Motor neuron (in vitro differentiated cells): Measurements from ENCODE around the gene FGL2. TPM values are rescaled to one million over a fixed set of nuclear protein-coding genes. Genes with fewer than 3 reads are reported as not detected.
"Not testable (repeated sequence)": the region's sequence is repeated elsewhere in the genome, so short reads cannot be mapped to it uniquely, and the experiment has no call there.

Experiments used
- ATAC-seq, 8 experiments: fragments of 200-7000 bp; cut with Tn5 transposase; replicated peaks in 6 of 8; 2 replicates each; pipeline ENCODE4 v1.8.0; 2021; ENCODE audit warnings: mild to moderate bottlenecking in 8 of 8, moderate library complexity in 8 of 8
- H3K27ac ChIP-seq, 2 donors: fragments of 250-450 bp; sonication (Bioruptor Pico); 2 replicates each; pipeline ENCODE4 v1.9.0; 2021; ENCODE audit warnings: antibody characterized with exemption in 2 of 2, mild to moderate bottlenecking in 2 of 2, moderate library complexity in 1 of 2
- H3K4me1 ChIP-seq, 2 donors: fragments of 250-450 bp; sonication (Bioruptor Pico); replicated peaks in 1 of 2; 2 replicates each; pipeline ENCODE4 v1.6.1; 2021; ENCODE audit warnings: antibody characterized with exemption in 2 of 2, mild to moderate bottlenecking in 2 of 2, moderate library complexity in 1 of 2
- H3K4me3 ChIP-seq, 5 donors: fragments of 250-450 bp; sonication (Bioruptor Pico); 2 replicates each; pipeline ENCODE4 v1.9.0; 2021; ENCODE audit warnings: antibody characterized with exemption in 5 of 5, mild to moderate bottlenecking in 5 of 5, moderate library complexity in 4 of 5
- WGBS, 10 experiments: fragments of 450-650 bp; shearing (Covaris generic); methylation state at CpG; one replicate each; pipeline ENCODE4 v1.0.0; 2022; 5-methylcytosine and 5-hydroxymethylcytosine counted together
- in situ Hi-C, 9 experiments: fragments of 400-800 bp; cut with MboI; loops; one replicate each; pipeline ENCODE4 v1.15.0; 2021; ENCODE audit warnings: low sequenced_read_pairs in 9 of 9, low pct_unique_long_range_greater_than_20kb in 2 of 9; ENCODE audit not compliant: unreplicated experiment in 9 of 9
- total RNA-seq, 8 experiments: library from RNA; unstranded; fragments of 300-600 nt; gene quantifications; 2 replicates each; pipeline versions ENCODE4 v1.2.3 to v1.2.4, GENCODE V29; 2022

The FGL2 gene
- total RNA-seq, 8 experiments from 2014 or later, result 0.04 to 59.1 (median 1.4) TPM

GRCh38 chr7:77205706-77206105 lies 6.1 kb upstream of the FGL2 start:
- Histone ChIP-seq H3K4me3 (no peak overlapping the region), H3K4me1 (no peaks in the 10 kb centered on the region), H3K27ac (no peak overlapping the region)
- ATAC-seq, result no peak
- in situ Hi-C loops, result no loop called here
- WGBS, 10 experiments, result 48 to 100% (median 85%) methylated on average over 1 to 3 of the region's 3 CpGs; no CpG with 5 or more reads in 1 of the 10 experiments

- peak in 3 of 8 experiments; percentile 29 to 58 (median 34) for ATAC-seq
- Histone ChIP-seq H3K27ac (no peak overlapping the region), H3K4me3 (no peak overlapping the region), H3K4me1 (peaks cover 3 to 4% of the 10 kb centered on the region in 2 donors)
- 14 to 100% (median 76%) methylated on average over 1 to 4 of the region's 4 CpGs; no CpG with 5 or more reads in 1 of the 10 experiments for WGBS, 10 experiments
- in situ Hi-C loops, result no loop called here
Measured at GRCh38 chr7:77202481-77202976, 2.9 kb upstream of the FGL2 start.

GRCh38 chr7:77200542-77200941 lies 923 bp upstream of the FGL2 start:
- in situ Hi-C loops, result no loop called here
- no peak overlapping the region for H3K4me3 ChIP-seq
- no peak for ATAC-seq
- H3K4me1 ChIP-seq, result peaks cover 3 to 4% of the 10 kb centered on the region in 2 donors
- 71 to 100% (median 89%) methylated on average over 1 to 2 of the region's 2 CpGs; no CpG with 5 or more reads in 4 of the 10 experiments for WGBS, 10 experiments
- H3K27ac ChIP-seq, result no peak overlapping the region

- in situ Hi-C loops, result no loop called here
- H3K4me3 ChIP-seq, result no peak overlapping the region
- no peak overlapping the region for H3K27ac ChIP-seq
- ATAC-seq, result no peak
- 17 to 100% (median 58%) methylated on average over 1 to 4 of the region's 4 CpGs; no CpG with 5 or more reads in 1 of the 10 experiments for WGBS, 10 experiments
- H3K4me1 ChIP-seq, result peaks cover 3 to 4% of the 10 kb centered on the region in 2 donors
Measured at GRCh38 chr7:77197141-77197540, 2.5 kb downstream of the FGL2 start.

- Histone ChIP-seq H3K27ac (no peak overlapping the region), H3K4me1 (no peaks in the 10 kb centered on the region), H3K4me3 (no peak overlapping the region)
- in situ Hi-C loops, result no loop called here
- WGBS, 10 experiments, result 76 to 100% (median 92%) methylated on average over 1 to 4 of the region's 4 CpGs; no CpG with 5 or more reads in 1 of the 10 experiments
- no peak for ATAC-seq
Measured at GRCh38 chr7:77188731-77189437, 10.7 kb downstream of the FGL2 start.

GRCh38 chr7:77185866-77186265 lies 13.8 kb downstream of the FGL2 start:
- WGBS, 10 experiments, result 0 to 100% (median 88%) methylated on average over 1 to 2 of the region's 2 CpGs; no CpG with 5 or more reads in 1 of the 10 experiments
- Histone ChIP-seq H3K4me1 (no peaks in the 10 kb centered on the region), H3K4me3 (no peak overlapping the region), H3K27ac (no peak overlapping the region)
- ATAC-seq, result no peak
- in situ Hi-C loops, result no loop called here

GRCh38 chr7:77184990-77185389 lies 14.6 kb downstream of the FGL2 start:
- Histone ChIP-seq H3K4me3 (no peak overlapping the region), H3K27ac (no peak overlapping the region), H3K4me1 (no peaks in the 10 kb centered on the region)
- in situ Hi-C loops, result no loop called here
- 0 to 96% (median 83%) methylated on average over 1 to 3 of the region's 3 CpGs; no CpG with 5 or more reads in 1 of the 10 experiments for WGBS, 10 experiments
- ATAC-seq, result peak in 2 of 8 experiments; percentile 52 to 55

GRCh38 chr7:77184463-77184862 lies 15.2 kb downstream of the FGL2 start:
- in situ Hi-C loops, result no loop called here
- Histone ChIP-seq H3K27ac (no peak overlapping the region), H3K4me3 (no peak overlapping the region), H3K4me1 (no peaks in the 10 kb centered on the region)
- peak in 1 of 8 experiments; percentile 64 for ATAC-seq

GRCh38 chr7:77182261-77182660 lies 17.4 kb downstream of the FGL2 start:
- Histone ChIP-seq H3K27ac (no peak overlapping the region), H3K4me1 (no peaks in the 10 kb centered on the region), H3K4me3 (no peak overlapping the region)
- in situ Hi-C loops, result no loop called here
- 71 to 100% (median 100%) methylated on average over 1 of the region's 1 CpG; no CpG with 5 or more reads in 3 of the 10 experiments for WGBS, 10 experiments
- no peak for ATAC-seq

GRCh38 chr7:77181734-77182133 lies 17.9 kb downstream of the FGL2 start:
- ATAC-seq, result no peak
- H3K4me1 ChIP-seq, result no peaks in the 10 kb centered on the region
- no peak overlapping the region for H3K4me3 ChIP-seq
- no peak overlapping the region for H3K27ac ChIP-seq
- 56 to 94% (median 81%) methylated on average over 2 to 3 of the region's 3 CpGs for WGBS, 10 experiments
- in situ Hi-C loops, result no loop called here

GRCh38 chr7:77181015-77181595 lies 18.5 kb downstream of the FGL2 start:
- ATAC-seq, result no peak
- WGBS, 10 experiments, result 80 to 100% (median 95%) methylated on average over 1 to 4 of the region's 4 CpGs; no CpG with 5 or more reads in 1 of the 10 experiments
- in situ Hi-C loops, result no loop called here
- Histone ChIP-seq H3K4me1 (no peaks in the 10 kb centered on the region), H3K27ac (no peak overlapping the region), H3K4me3 (no peak overlapping the region)

GRCh38 chr7:77178024-77178423 lies 21.6 kb downstream of the FGL2 start:
- H3K4me3 ChIP-seq, ATAC-seq, in situ Hi-C loops, H3K27ac ChIP-seq, H3K4me1 ChIP-seq: not testable (repeated sequence)

- peak in 1 of 8 experiments; percentile 49 for ATAC-seq
Measured at GRCh38 chr7:77177321-77177904, 22.2 kb downstream of the FGL2 start.

More at GRCh38 chr7:77177321-77177904, 22.2 kb downstream of the FGL2 start:
- in situ Hi-C loops, H3K4me1 ChIP-seq, H3K4me3 ChIP-seq, H3K27ac ChIP-seq: not testable (repeated sequence)
- 42 to 100% (median 72%) methylated on average over 1 to 8 of the region's 9 CpGs; no CpG with 5 or more reads in 2 of the 10 experiments for WGBS, 10 experiments
